HL-60 (cell line): ENCODE measurements around the gene CLPTM1L.

Experiments
- GABPA ChIP-seq: IDR thresholded peaks from 2 replicates; pipeline ENCODE4 v1.6.1; 2012; ENCODE audit warnings: low read depth
- POLR2AphosphoS5 ChIP-seq: IDR thresholded peaks from 2 replicates; pipeline ENCODE4 v1.6.1; 2012; ENCODE audit warnings: low read depth
- REST ChIP-seq: IDR thresholded peaks from 2 replicates; pipeline ENCODE4 v1.6.1; 2012; ENCODE audit warnings: low read depth; ENCODE audit not compliant: insufficient replicate concordance
- SPI1 ChIP-seq: IDR thresholded peaks from 2 replicates; pipeline ENCODE4 v1.6.1; 2012; ENCODE audit warnings: low read depth, mild to moderate bottlenecking, borderline replicate concordance
- TF ChIP-seq, protein P1 (sequence below): IDR thresholded peaks from one replicate; pipeline ENCODE4 v1.5.1; 2011; ENCODE audit warnings: low read length, control low read depth, inconsistent platforms; ENCODE audit not compliant: insufficient read depth

DNA sequence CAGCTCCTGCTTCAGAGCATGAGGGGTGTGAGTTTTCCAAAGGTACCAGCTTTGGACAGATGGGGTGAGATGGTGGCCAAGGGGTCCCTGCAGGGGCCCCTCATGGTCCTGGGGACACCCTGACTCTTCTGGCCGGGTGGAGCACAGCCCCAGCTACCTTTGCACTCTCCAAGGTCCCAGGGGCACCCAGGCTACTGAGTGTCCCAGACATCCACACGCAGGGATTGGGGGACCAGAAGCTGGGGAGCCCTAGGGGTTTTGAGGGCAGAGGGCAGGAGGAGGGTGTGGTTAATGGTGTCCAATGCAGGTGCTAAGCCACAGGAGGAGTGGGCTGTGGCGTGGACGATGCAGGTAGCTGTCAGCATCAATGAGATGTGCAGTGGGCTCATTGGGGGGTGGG is 16.0 kb upstream of the CLPTM1L start:
- TF ChIP-seq, protein P1, sequence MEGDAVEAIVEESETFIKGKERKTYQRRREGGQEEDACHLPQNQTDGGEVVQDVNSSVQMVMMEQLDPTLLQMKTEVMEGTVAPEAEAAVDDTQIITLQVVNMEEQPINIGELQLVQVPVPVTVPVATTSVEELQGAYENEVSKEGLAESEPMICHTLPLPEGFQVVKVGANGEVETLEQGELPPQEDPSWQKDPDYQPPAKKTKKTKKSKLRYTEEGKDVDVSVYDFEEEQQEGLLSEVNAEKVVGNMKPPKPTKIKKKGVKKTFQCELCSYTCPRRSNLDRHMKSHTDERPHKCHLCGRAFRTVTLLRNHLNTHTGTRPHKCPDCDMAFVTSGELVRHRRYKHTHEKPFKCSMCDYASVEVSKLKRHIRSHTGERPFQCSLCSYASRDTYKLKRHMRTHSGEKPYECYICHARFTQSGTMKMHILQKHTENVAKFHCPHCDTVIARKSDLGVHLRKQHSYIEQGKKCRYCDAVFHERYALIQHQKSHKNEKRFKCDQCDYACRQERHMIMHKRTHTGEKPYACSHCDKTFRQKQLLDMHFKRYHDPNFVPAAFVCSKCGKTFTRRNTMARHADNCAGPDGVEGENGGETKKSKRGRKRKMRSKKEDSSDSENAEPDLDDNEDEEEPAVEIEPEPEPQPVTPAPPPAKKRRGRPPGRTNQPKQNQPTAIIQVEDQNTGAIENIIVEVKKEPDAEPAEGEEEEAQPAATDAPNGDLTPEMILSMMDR = no peak
- TF ChIP-seq POLR2AphosphoS5 = no peak
- TF ChIP-seq REST = no peak
- TF ChIP-seq GABPA = no peak
- no peak for TF ChIP-seq SPI1
